GM12872 (cell line): ENCODE results near the gene MAGI2.

Source experiments
- CTCF ChIP-seq: IDR thresholded peaks from 3 replicates; pipeline ENCODE4 v1.5.1; 2011; ENCODE audit warnings: low read depth, mild to moderate bottlenecking, low read length, moderate library complexity; ENCODE audit not compliant: insufficient read depth

The MAGI2 gene

GRCh38 chr7:79451580-79451979 is 1.9 kb downstream of the MAGI2 start:
- no peak for TF ChIP-seq CTCF

- TF ChIP-seq CTCF, result no peak
Observed at GRCh38 chr7:79436378-79436777, 17.1 kb downstream of the MAGI2 start.

DNA sequence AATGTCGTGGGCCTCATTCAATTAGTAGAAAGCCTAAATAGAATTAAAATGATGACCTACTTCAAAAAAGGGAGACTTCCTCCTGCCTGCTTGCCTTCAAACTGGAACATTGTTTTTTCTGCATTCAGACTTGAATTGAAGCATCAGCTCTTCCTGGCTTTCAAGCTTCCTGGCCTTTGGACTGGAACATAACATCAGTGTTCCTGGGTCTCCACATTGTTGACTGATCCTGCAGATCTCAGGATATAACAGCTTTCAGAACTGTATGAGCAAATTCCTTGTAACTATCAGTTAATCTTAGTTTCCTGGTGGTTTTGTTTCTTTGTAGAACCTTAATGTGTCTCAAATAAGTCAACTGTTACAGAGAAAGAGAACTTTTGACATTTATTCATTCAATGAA is 18.6 kb downstream of the MAGI2 start:
- TF ChIP-seq CTCF, result no peak

DNA sequence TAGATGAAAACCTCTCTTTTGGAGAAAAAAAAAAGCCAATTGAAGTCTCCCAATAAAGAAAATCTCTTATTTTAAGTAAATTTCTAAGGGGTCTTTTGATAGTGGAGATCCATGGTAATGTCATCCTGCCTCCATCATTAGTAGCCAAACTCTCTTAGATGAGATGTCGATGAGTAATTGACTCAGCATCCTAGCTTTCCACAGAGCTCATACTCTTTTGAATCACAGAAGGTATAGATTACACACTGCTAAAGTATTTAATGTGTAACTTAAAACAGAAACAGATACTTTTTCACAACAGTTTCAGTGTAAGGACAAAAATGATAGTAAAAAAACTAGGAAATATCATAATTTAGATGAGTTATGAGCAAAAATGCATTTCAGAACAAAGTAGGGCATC is 19.4 kb downstream of the MAGI2 start:
- TF ChIP-seq CTCF, result no peak

- TF ChIP-seq CTCF, result no peak
Observed at GRCh38 chr7:79430391-79430790, 23.1 kb downstream of the MAGI2 start.

DNA sequence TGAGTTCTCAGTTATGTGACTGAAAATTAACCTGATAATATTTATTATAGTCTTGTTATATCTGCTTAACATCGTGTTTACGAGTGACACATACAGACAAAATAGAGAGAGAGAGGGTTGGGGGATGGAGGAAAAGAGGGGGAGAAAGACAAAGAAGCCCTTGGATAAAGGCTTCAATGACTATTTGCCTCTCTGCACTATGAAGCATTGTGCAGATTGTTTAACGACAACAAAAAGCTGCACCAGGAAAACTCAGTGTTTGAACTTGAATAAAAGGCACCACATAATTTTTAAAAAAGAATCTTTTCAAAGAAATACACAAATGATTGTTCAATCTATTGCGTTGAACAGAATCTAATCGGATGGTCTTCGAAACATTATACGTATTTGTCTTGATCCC is 27.8 kb downstream of the MAGI2 start:
- TF ChIP-seq CTCF, result no peak

GRCh38 chr7:79421751-79422150 is 31.7 kb downstream of the MAGI2 start:
- TF ChIP-seq CTCF, result no peak

GRCh38 chr7:79420464-79420863 is 33.0 kb downstream of the MAGI2 start:
- TF ChIP-seq CTCF, result no peak
